Testis (tissue), 3 donors: ENCODE measurements around the gene TFB1M. TPM values are rescaled to one million over a fixed set of nuclear protein-coding genes. Genes with fewer than 3 reads are reported as not detected.

Experiments used
- DNase-seq: peaks from one replicate; pipeline ENCODE4 v3.0.0-alpha.2; 2019
- H3K27ac ChIP-seq, 2 donors: fragments of 200-600 bp; sonication (generic); one replicate each; pipeline ENCODE4 v1.5.1; 2019
- H3K27me3 ChIP-seq: fragments of 200-600 bp; sonication (generic); one replicate; pipeline ENCODE4 v1.5.1; 2019
- H3K36me3 ChIP-seq: fragments of 200-600 bp; sonication (generic); one replicate; pipeline ENCODE4 v1.5.1; 2017; ENCODE audit warnings: low read depth; ENCODE audit errors: missing control alignments
- H3K4me1 ChIP-seq: fragments of 200-600 bp; sonication (generic); one replicate; pipeline ENCODE4 v1.5.1; 2019
- H3K4me3 ChIP-seq, 2 donors: fragments of 200-600 bp; sonication (generic); one replicate each; pipeline ENCODE4 v1.5.1; 2017 to 2019
- H3K9me3 ChIP-seq: fragments of 200-600 bp; sonication (generic); one replicate; pipeline ENCODE4 v1.5.1; 2017
- CTCF ChIP-seq, 3 experiments: fragments of 450-650 bp in 2 of 3; fragments of 200-600 bp in 1 of 3; sonication (generic) in 1 of 3; IDR thresholded peaks; one replicate each; pipeline ENCODE4 v1.5.1; 2016 to 2019; ENCODE audit warnings: antibody characterized with exemption in 3 of 3, mild to moderate bottlenecking in 2 of 3, moderate library complexity in 1 of 3
- POLR2A ChIP-seq: fragments of 450-650 bp; IDR thresholded peaks from one replicate; pipeline ENCODE4 v1.6.1; 2017; ENCODE audit warnings: antibody characterized with exemption, mild to moderate bottlenecking, moderate library complexity
- WGBS, 2 donors: methylation state at CpG; one replicate each; pipeline ENCODE4 v1.1.5; 2018; 5-methylcytosine and 5-hydroxymethylcytosine counted together
- intact Hi-C: fragments of 100-400 bp; cut with DNase I; formaldehyde crosslinking; loops from one replicate; pipeline ENCODE4 v1.15.1; 2023; ENCODE audit warnings: low total_unique reads
- polyA plus RNA-seq: library from polyadenylated mRNA; stranded (reverse); fragments of 350-450 nt; fragmentation: Illumina TruSeq; extraction: RNeasy Lipid Tissue Mini Kit (QIAGEN cat#74804); gene quantifications from one replicate; pipeline ENCODE4 v1.2.3, GENCODE V29; 2014; ENCODE audit warnings: low read depth, low replicate concordance; ENCODE audit not compliant: insufficient read depth
- total RNA-seq, 2 donors: library from RNA; depleted of rRNA; stranded (reverse); fragments of >200 nt; gene quantifications; one replicate each; pipeline ENCODE4 v1.2.3, GENCODE V29; 2016

Gene TFB1M
- total and polyA plus RNA-seq, 3 donors from 2014 or later: 32.2 to 47.1 (median 36.1) TPM

- Histone ChIP-seq H3K9me3 (no peaks in the 10 kb centered on the region), H3K4me3 (no peak overlapping the region), H3K27ac (no peak overlapping the region), H3K36me3 (no peaks in the 10 kb centered on the region), H3K4me1 (peaks cover 11% of the 10 kb centered on the region), H3K27me3 (no peaks in the 10 kb centered on the region)
- 71 to 78% methylated on average over 6 of the region's 6 CpGs for WGBS, 2 donors
- intact Hi-C loops: no loop called here
- DNase-seq: no peak
- TF ChIP-seq CTCF (IDR thresholded peaks at IDR 0.05) (no peak), POLR2A (no peak)
These were observed 3.2 kb downstream of the TFB1M start for GRCh38 chr6:155311086-155311485.

GRCh38 chr6:155310596-155310995 is 3.7 kb downstream of the TFB1M start:
- Histone ChIP-seq H3K27me3 (no peaks in the 10 kb centered on the region), H3K9me3 (no peaks in the 10 kb centered on the region), H3K4me1 (peaks cover 11% of the 10 kb centered on the region), H3K27ac (no peak overlapping the region), H3K36me3 (no peaks in the 10 kb centered on the region), H3K4me3 (no peak overlapping the region)
- WGBS, 2 donors: 86 to 88% methylated on average over 2 of the region's 2 CpGs
- TF ChIP-seq CTCF (IDR thresholded peaks at IDR 0.05) (no peak), POLR2A (no peak)
- no peak for DNase-seq
- intact Hi-C loops: no loop called here

GRCh38 chr6:155309150-155309549 is 5.1 kb downstream of the TFB1M start:
- peaks cover 6% of the 10 kb centered on the region for H3K4me1 ChIP-seq
- H3K27me3 ChIP-seq: no peaks in the 10 kb centered on the region
- TF ChIP-seq CTCF (IDR thresholded peaks at IDR 0.05) (no peak), POLR2A (no peak)
- no peaks in the 10 kb centered on the region for H3K36me3 ChIP-seq
- H3K4me3 ChIP-seq: no peak overlapping the region
- H3K27ac ChIP-seq: no peak overlapping the region
- no peak for DNase-seq
- intact Hi-C loops: no loop called here
- WGBS, 2 donors: 92 to 97% methylated on average over 4 of the region's 4 CpGs
- H3K9me3 ChIP-seq: no peaks in the 10 kb centered on the region

GRCh38 chr6:155306958-155307357 is 7.3 kb downstream of the TFB1M start:
- Histone ChIP-seq H3K4me3 (no peak overlapping the region), H3K27ac (no peak overlapping the region), H3K27me3 (no peaks in the 10 kb centered on the region), H3K9me3 (no peaks in the 10 kb centered on the region), H3K4me1 (no peaks in the 10 kb centered on the region), H3K36me3 (no peaks in the 10 kb centered on the region)
- 85 to 92% methylated on average over 2 of the region's 2 CpGs for WGBS, 2 donors
- no peak for DNase-seq
- intact Hi-C loops: no loop called here
- TF ChIP-seq POLR2A: no peak
- TF ChIP-seq CTCF (IDR thresholded peaks at IDR 0.05): no peak

- H3K27ac ChIP-seq: no peak overlapping the region
- no peak for TF ChIP-seq CTCF (IDR thresholded peaks at IDR 0.05)
- TF ChIP-seq POLR2A: no peak
- WGBS, 2 donors: 61 to 69% methylated on average over 4 of the region's 4 CpGs
- no peaks in the 10 kb centered on the region for H3K36me3 ChIP-seq
- no peaks in the 10 kb centered on the region for H3K9me3 ChIP-seq
- intact Hi-C loops: no loop called here
- H3K4me3 ChIP-seq: no peak overlapping the region
- no peaks in the 10 kb centered on the region for H3K4me1 ChIP-seq
- no peaks in the 10 kb centered on the region for H3K27me3 ChIP-seq
- no peak for DNase-seq
These were observed 10.9 kb downstream of the TFB1M start for GRCh38 chr6:155303361-155303870.
